Thoracic aorta (tissue), 2 donors: ENCODE results near the gene ATG10. TPM values are rescaled to one million over a fixed set of nuclear protein-coding genes. Genes with fewer than 3 reads are reported as not detected.

Experiments
- ATAC-seq: fragments of 150-250 bp; one replicate; pipeline ENCODE4 v1.8.0; 2017; ENCODE audit warnings: low read depth; ENCODE audit not compliant: insufficient number of reproducible peaks, low FRiP score
- DNase-seq: peaks from one replicate; pipeline ENCODE4 v3.0.0-alpha.2; 2020; ENCODE audit warnings: low spot score
- H3K27ac ChIP-seq, 2 donors: fragments of 200-600 bp; sonication (generic); 1 replicate in 1 of 2; 2 replicates in 1 of 2; pipeline ENCODE4 v1.5.1; 2016; ENCODE audit warnings: mild to moderate bottlenecking in 2 of 2, moderate library complexity in 2 of 2
- H3K27me3 ChIP-seq: fragments of 200-600 bp; sonication (generic); replicated peaks from 2 replicates; pipeline ENCODE4 v1.6.0; 2016; ENCODE audit warnings: mild to moderate bottlenecking; ENCODE audit not compliant: insufficient read depth
- H3K36me3 ChIP-seq: fragments of 200-600 bp; sonication (generic); one replicate; pipeline ENCODE4 v1.5.1; 2016
- H3K4me1 ChIP-seq, 2 donors: fragments of 200-600 bp; sonication (generic); 1 replicate in 1 of 2; 2 replicates in 1 of 2; pipeline versions ENCODE4 v1.5.1 to v1.6.0; 2016; ENCODE audit warnings: low read depth in 2 of 2, mild to moderate bottlenecking in 1 of 2; ENCODE audit not compliant: control insufficient read depth in 1 of 2
- H3K4me3 ChIP-seq: fragments of 200-600 bp; sonication (generic); 2 replicates; pipeline ENCODE4 v1.5.1; 2016; ENCODE audit warnings: mild to moderate bottlenecking
- H3K9me3 ChIP-seq: fragments of 200-600 bp; sonication (generic); 2 replicates; pipeline ENCODE4 v1.5.1; 2016
- total RNA-seq, 2 donors: library from RNA; depleted of rRNA; stranded (reverse); fragments of >200 nt; gene quantifications; one replicate each; pipeline versions ENCODE4 v1.1.0 to v1.2.3, GENCODE V29; 2016
- TF ChIP-seq, protein P1 (sequence below): fragments of 200-600 bp; sonication (generic); IDR thresholded peaks from one replicate; pipeline ENCODE4 v1.5.1; 2019; ENCODE audit warnings: antibody characterized with exemption

Gene ATG10
- total RNA-seq, 2 donors from 2014 or later = 5.7 to 9.9 TPM

DNA sequence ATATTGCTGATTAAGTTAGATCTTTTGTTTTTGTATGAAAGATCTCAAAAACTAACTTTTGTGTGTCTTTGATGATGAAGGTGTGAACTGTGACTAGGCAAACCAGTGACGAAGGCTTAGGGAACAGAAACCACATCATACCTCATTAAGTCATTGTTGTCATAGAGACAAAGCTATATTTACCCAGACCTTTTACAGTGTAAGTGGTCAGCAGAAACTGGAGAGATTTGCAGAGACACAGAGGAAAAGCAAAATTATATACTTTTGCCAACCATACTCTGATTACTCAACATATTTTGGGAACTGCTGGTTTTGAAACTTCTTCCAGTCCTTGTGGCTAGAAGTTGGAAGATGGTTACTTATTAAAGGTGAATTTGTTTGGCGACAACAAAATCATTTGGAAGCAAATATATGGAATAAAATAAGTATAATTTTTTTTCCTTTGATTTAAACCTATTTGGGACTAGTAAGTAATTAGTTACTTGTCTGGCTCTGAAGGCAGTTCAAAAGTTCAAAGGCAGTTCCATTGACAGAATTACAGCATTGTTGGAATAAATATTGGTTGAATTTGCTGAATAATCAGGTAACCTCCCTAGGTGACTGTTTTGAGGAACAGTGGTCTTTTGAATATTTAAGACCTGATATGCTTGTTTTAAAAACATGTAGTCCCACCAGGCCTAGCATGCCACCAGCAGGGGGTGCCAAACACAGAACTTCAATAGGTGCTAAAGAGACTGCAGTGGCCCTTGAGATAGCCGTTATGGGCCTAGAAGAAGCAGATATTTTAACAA, 202.5 kb downstream of the ATG10 start:
- TF ChIP-seq, protein P1, sequence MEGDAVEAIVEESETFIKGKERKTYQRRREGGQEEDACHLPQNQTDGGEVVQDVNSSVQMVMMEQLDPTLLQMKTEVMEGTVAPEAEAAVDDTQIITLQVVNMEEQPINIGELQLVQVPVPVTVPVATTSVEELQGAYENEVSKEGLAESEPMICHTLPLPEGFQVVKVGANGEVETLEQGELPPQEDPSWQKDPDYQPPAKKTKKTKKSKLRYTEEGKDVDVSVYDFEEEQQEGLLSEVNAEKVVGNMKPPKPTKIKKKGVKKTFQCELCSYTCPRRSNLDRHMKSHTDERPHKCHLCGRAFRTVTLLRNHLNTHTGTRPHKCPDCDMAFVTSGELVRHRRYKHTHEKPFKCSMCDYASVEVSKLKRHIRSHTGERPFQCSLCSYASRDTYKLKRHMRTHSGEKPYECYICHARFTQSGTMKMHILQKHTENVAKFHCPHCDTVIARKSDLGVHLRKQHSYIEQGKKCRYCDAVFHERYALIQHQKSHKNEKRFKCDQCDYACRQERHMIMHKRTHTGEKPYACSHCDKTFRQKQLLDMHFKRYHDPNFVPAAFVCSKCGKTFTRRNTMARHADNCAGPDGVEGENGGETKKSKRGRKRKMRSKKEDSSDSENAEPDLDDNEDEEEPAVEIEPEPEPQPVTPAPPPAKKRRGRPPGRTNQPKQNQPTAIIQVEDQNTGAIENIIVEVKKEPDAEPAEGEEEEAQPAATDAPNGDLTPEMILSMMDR = peak; percentile 39
- Histone ChIP-seq H3K36me3 (no peaks in the 10 kb centered on the region), H3K27me3 (no peaks in the 10 kb centered on the region), H3K27ac (no peak overlapping the region), H3K9me3 (no peaks in the 10 kb centered on the region), H3K4me1 (no peaks in the 10 kb centered on the region), H3K4me3 (no peak overlapping the region)
- ATAC-seq = peak; percentile 90
- peak; percentile 8 for DNase-seq

DNA sequence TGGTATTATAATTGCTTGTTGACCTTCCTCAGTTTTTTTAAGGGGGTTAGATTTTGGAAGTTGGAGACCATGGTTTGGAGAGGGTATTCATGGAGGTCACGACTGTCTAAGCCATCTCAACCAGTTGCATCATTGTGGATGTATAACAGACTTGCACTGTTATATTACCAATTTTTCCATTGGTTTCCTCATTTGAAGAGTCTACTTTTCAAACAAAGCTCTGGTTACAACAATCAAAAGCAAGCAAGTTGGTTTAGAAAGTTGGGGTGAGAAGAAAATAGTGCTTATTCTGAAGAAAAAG, 203.0 kb downstream of the ATG10 start:
- Histone ChIP-seq H3K27me3 (no peaks in the 10 kb centered on the region), H3K4me1 (no peaks in the 10 kb centered on the region), H3K4me3 (no peak overlapping the region), H3K9me3 (no peaks in the 10 kb centered on the region), H3K36me3 (no peaks in the 10 kb centered on the region), H3K27ac (no peak overlapping the region)
- ATAC-seq = no peak
- no peak for DNase-seq
- TF ChIP-seq, protein P1 = no peak

DNA sequence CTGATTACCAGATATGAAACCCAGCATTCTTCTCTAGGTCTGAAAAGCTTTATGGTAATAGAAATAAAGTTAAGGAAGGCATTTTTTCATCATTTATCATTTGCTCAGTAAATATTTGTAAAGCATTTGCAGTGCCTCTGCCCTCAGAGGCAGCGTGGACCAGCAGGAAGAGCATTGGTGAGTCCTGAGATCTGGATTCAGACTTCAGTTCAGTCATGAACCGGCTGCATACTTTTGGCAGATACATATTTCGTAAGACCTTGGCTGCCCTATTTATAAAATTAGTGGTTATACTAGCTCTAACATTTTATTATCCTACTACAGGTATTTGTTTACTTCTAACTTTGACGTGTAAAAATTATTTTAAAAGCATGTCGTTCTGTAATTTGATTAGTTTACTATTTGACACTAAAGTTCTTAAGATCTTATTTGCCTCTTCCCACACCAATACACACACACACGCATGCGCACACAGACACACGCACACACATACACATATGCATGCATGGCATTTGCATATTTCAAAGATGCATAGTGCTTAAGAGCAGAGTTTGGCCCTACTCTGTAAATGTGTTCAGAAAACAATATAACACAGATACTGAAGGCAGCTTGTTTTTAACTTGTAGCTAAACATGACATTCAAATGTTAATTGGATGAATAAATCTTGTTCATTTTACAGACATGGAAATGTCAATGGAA, 204.4 kb downstream of the ATG10 start:
- TF ChIP-seq, protein P1 = no peak
- Histone ChIP-seq H3K27me3 (no peaks in the 10 kb centered on the region), H3K4me3 (no peak overlapping the region), H3K9me3 (no peaks in the 10 kb centered on the region), H3K36me3 (no peaks in the 10 kb centered on the region), H3K4me1 (no peaks in the 10 kb centered on the region), H3K27ac (no peak overlapping the region)
- DNase-seq = no peak
- ATAC-seq = no peak

DNA sequence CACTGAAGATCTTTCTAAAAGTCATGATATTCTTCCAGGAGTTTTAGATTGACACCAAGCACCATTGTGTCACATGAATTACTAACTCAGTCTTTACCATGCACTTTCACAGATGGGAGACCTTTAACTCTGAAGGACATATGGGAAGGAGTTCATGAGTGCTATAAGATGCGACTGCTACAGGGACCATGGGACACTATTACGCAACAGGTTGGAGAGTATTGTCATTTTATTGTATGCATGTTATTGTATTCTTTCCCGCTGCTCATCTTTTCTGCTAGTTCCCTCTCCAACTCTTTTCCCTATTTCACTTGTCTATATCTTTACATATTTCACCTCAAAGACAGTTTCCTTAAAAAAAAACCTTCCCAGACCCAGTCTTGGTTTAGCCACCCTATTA, 206.6 kb downstream of the ATG10 start:
- H3K4me3 ChIP-seq = no peak overlapping the region
- DNase-seq = no peak
- ATAC-seq = no peak
- no peaks in the 10 kb centered on the region for H3K4me1 ChIP-seq
- no peaks in the 10 kb centered on the region for H3K9me3 ChIP-seq
- H3K27me3 ChIP-seq = no peaks in the 10 kb centered on the region
- H3K27ac ChIP-seq = no peak overlapping the region
- TF ChIP-seq, protein P1 = no peak
- H3K36me3 ChIP-seq = no peaks in the 10 kb centered on the region

DNA sequence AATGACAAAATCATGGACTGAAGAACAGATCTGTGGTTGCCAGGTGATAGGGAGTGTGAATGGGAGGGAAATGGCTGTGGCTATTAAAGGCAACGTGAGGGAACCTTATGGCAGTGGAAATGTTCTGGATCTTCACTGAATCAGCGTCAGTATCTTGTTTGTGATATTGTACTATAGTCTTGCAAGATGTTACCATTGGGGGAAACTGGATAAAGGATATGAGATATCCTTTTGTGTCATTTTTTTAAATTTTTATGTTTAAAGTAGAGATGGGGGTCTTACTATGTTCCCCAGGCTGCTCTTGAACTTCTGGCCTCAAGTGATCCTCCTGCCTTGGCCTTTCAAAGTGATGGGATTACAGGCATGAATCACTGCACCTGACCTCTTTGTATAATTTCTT, 210.8 kb downstream of the ATG10 start:
- TF ChIP-seq, protein P1 = no peak
- Histone ChIP-seq H3K27ac (no peak overlapping the region), H3K36me3 (no peaks in the 10 kb centered on the region), H3K27me3 (no peaks in the 10 kb centered on the region), H3K4me1 (no peaks in the 10 kb centered on the region), H3K4me3 (no peak overlapping the region), H3K9me3 (no peaks in the 10 kb centered on the region)
- no peak for DNase-seq
- ATAC-seq = no peak
